HG03039 (cell line): Measurements from ENCODE around the gene AP3S2.
"Not testable (repeated sequence)": the region's sequence is repeated elsewhere in the genome, so short reads cannot be mapped to it uniquely, and the experiment has no call there.

Source experiments
- ATAC-seq: cut with Tn5 transposase; IDR thresholded peaks from one replicate; pipeline ENCODE4 v1.9.1; 2021; ENCODE audit warnings: mild to moderate bottlenecking, moderate library complexity; ENCODE audit not compliant: unreplicated experiment

AP3S2 gene

GRCh38 chr15:89836267-89837133, 57.3 kb downstream of the AP3S2 start:
- no peak for ATAC-seq

- no peak for ATAC-seq
Measured at GRCh38 chr15:89835176-89835564, 58.6 kb downstream of the AP3S2 start.

- ATAC-seq = not testable (repeated sequence)
Measured at GRCh38 chr15:89834465-89835175, 59.2 kb downstream of the AP3S2 start.

- ATAC-seq = no peak
Measured at GRCh38 chr15:89833966-89834365, 59.8 kb downstream of the AP3S2 start.

- no peak for ATAC-seq
Measured at GRCh38 chr15:89830639-89831038, 63.2 kb downstream of the AP3S2 start.

GRCh38 chr15:89829616-89830440, 64.0 kb downstream of the AP3S2 start:
- ATAC-seq = no peak

- ATAC-seq = no peak
Measured at GRCh38 chr15:89829161-89829560, 64.6 kb downstream of the AP3S2 start.

- no peak for ATAC-seq
Measured at GRCh38 chr15:89828281-89829145, 65.3 kb downstream of the AP3S2 start.

GRCh38 chr15:89827829-89828228, 66.0 kb downstream of the AP3S2 start:
- ATAC-seq = no peak

GRCh38 chr15:89826671-89827655, 66.8 kb downstream of the AP3S2 start:
- ATAC-seq = no peak

- ATAC-seq = no peak
Measured at GRCh38 chr15:89825271-89825940, 68.4 kb downstream of the AP3S2 start.

- no peak for ATAC-seq
Measured at GRCh38 chr15:89824607-89824867, 69.3 kb downstream of the AP3S2 start.

GRCh38 chr15:89823836-89824606, 69.8 kb downstream of the AP3S2 start:
- no peak for ATAC-seq

GRCh38 chr15:89822951-89823711, 70.7 kb downstream of the AP3S2 start:
- ATAC-seq = no peak

GRCh38 chr15:89822611-89822950, 71.2 kb downstream of the AP3S2 start:
- no peak for ATAC-seq

- ATAC-seq = no peak
Measured at GRCh38 chr15:89822026-89822425, 71.8 kb downstream of the AP3S2 start.
